Neural progenitor cell (in vitro differentiated cells): ENCODE results near the gene CD101.

ENCODE experiments used
- CTCF ChIP-seq: fragments of 200-600 bp; sonication (generic); IDR thresholded peaks from 2 replicates; pipeline ENCODE4 v1.5.1; 2017; ENCODE audit warnings: antibody characterized with exemption, mild to moderate bottlenecking
- EZH2 ChIP-seq: fragments of 200-600 bp; sonication (generic); IDR thresholded peaks from 2 replicates; pipeline ENCODE4 v1.6.1; 2017; ENCODE audit warnings: antibody characterized with exemption, mild to moderate bottlenecking, moderate library complexity
- EZH2phosphoT487 ChIP-seq: fragments of 200-600 bp; sonication (generic); IDR thresholded peaks from 2 replicates; pipeline ENCODE4 v1.6.1; 2017; ENCODE audit warnings: antibody characterized with exemption

GRCh38 chr1:116997636-116998035 lies 3.9 kb upstream of the CD101 start:
- no peak for TF ChIP-seq CTCF
- TF ChIP-seq EZH2: no peak
- no peak for TF ChIP-seq EZH2phosphoT487
